HEK293 (cell line): Measurements from ENCODE around the gene WDFY2.

Source experiments
- CTCF ChIA-PET: fragments of 350-600 bp; formaldehyde crosslinking; extraction: SDS; loops from one replicate; lab custom pipeline; 2021; ENCODE audit warnings: antibody characterized with exemption; lab: Yijun Ruan, JAX
- POLR2A ChIA-PET: fragments of 300-600 bp; formaldehyde crosslinking; extraction: SDS; loops from one replicate; lab custom pipeline; 2020; ENCODE audit warnings: antibody characterized with exemption, inconsistent platforms; lab: Yijun Ruan, JAX
- H3K27ac ChIP-seq: fragments of 200-500 bp; sonication (Bioruptor generic); 2 replicates; pipeline ENCODE4 v1.5.1; 2014; ENCODE audit warnings: low read depth, low read length, control low read depth, inconsistent platforms; ENCODE audit errors: extremely low read depth
- H3K36me3 ChIP-seq, 2 experiments: fragments of 200-500 bp in 1 of 2; sonication (Bioruptor generic) in 1 of 2; 1 replicate in 1 of 2; 2 replicates in 1 of 2; pipeline ENCODE4 v1.5.1; 2014 to 2017; ENCODE audit warnings: inconsistent platforms in 2 of 2, low read length in 2 of 2; ENCODE audit not compliant: control insufficient read depth in 2 of 2, insufficient read depth in 1 of 2
- H3K4me1 ChIP-seq: fragments of 200-500 bp; sonication (Bioruptor generic); 2 replicates; pipeline ENCODE4 v1.5.1; 2014; ENCODE audit warnings: mild to moderate bottlenecking, low read length, inconsistent platforms; ENCODE audit not compliant: control insufficient read depth, insufficient read depth
- H3K4me3 ChIP-seq: 2 replicates; pipeline ENCODE4 v1.5.1; 2011; ENCODE audit warnings: low read depth, mild to moderate bottlenecking, control low read depth, low read length, moderate library complexity
- H3K9me3 ChIP-seq: fragments of 200-500 bp; sonication (Bioruptor generic); 2 replicates; pipeline ENCODE4 v1.5.1; 2014; ENCODE audit warnings: low read depth, low read length, inconsistent platforms; ENCODE audit not compliant: control insufficient read depth, insufficient read depth
- EGR2 ChIP-seq: fragments of 450-650 bp; formaldehyde crosslinking; IDR thresholded peaks from 2 replicates; pipeline ENCODE4 v1.5.1; 2016; ENCODE audit warnings: low read depth, missing biosample characterization, missing genetic modification characterization
- GLIS2 ChIP-seq: fragments of 450-650 bp; formaldehyde crosslinking; IDR thresholded peaks from 2 replicates; pipeline ENCODE4 v1.5.1; 2016; ENCODE audit warnings: missing biosample characterization, missing genetic modification characterization
- KLF16 ChIP-seq: fragments of 450-650 bp; formaldehyde crosslinking; IDR thresholded peaks from 2 replicates; pipeline ENCODE4 v1.5.1; 2017; ENCODE audit warnings: missing biosample characterization, missing genetic modification characterization
- MZF1 ChIP-seq: fragments of 450-650 bp; formaldehyde crosslinking; IDR thresholded peaks from 2 replicates; pipeline ENCODE4 v1.5.1; 2017; ENCODE audit warnings: missing biosample characterization, missing genetic modification characterization, borderline replicate concordance
- OSR2 ChIP-seq: fragments of 450-650 bp; formaldehyde crosslinking; IDR thresholded peaks from 2 replicates; pipeline ENCODE4 v1.5.1; 2016; ENCODE audit warnings: missing biosample characterization, missing genetic modification characterization
- ZNF112 ChIP-seq: fragments of 450-650 bp; formaldehyde crosslinking; IDR thresholded peaks from 2 replicates; pipeline ENCODE4 v1.5.0; 2017; ENCODE audit warnings: missing biosample characterization, missing genetic modification characterization
- ZNF114 ChIP-seq: fragments of 450-650 bp; formaldehyde crosslinking; IDR thresholded peaks from 2 replicates; pipeline ENCODE4 v1.5.0; 2017; ENCODE audit warnings: missing biosample characterization, missing genetic modification characterization
- ZNF138 ChIP-seq: fragments of 450-650 bp; formaldehyde crosslinking; IDR thresholded peaks from 2 replicates; pipeline ENCODE4 v1.5.1; 2016; ENCODE audit warnings: missing biosample characterization, missing genetic modification characterization, borderline replicate concordance
- ZNF140 ChIP-seq: fragments of 450-650 bp; formaldehyde crosslinking; IDR thresholded peaks from 2 replicates; pipeline ENCODE4 v1.5.1; 2016; ENCODE audit warnings: missing biosample characterization, missing genetic modification characterization
- ZNF16 ChIP-seq: fragments of 450-650 bp; formaldehyde crosslinking; IDR thresholded peaks from 2 replicates; pipeline ENCODE4 v1.5.1; 2016; ENCODE audit warnings: low read depth, missing biosample characterization, missing genetic modification characterization
- ZNF169 ChIP-seq: fragments of 450-650 bp; formaldehyde crosslinking; IDR thresholded peaks from 2 replicates; pipeline ENCODE4 v1.5.1; 2016; ENCODE audit warnings: missing biosample characterization, missing genetic modification characterization
- ZNF266 ChIP-seq: fragments of 450-650 bp; formaldehyde crosslinking; IDR thresholded peaks from 2 replicates; pipeline ENCODE4 v1.5.1; 2016; ENCODE audit warnings: missing biosample characterization, missing genetic modification characterization, low read depth
- ZNF433 ChIP-seq: fragments of 450-650 bp; formaldehyde crosslinking; IDR thresholded peaks from 2 replicates; pipeline ENCODE4 v1.5.1; 2016; ENCODE audit warnings: missing biosample characterization, missing genetic modification characterization, low read depth
- ZNF571 ChIP-seq: fragments of 450-650 bp; formaldehyde crosslinking; IDR thresholded peaks from 2 replicates; pipeline ENCODE4 v1.5.0; 2017; ENCODE audit warnings: missing biosample characterization, missing genetic modification characterization
- ZNF624 ChIP-seq: fragments of 450-650 bp; formaldehyde crosslinking; IDR thresholded peaks from 2 replicates; pipeline ENCODE4 v1.5.1; 2017; ENCODE audit warnings: missing biosample characterization, missing genetic modification characterization
- ZNF658 ChIP-seq: fragments of 450-650 bp; formaldehyde crosslinking; IDR thresholded peaks from 2 replicates; pipeline ENCODE4; 2016; ENCODE audit warnings: missing biosample characterization, missing genetic modification characterization
- ZNF76 ChIP-seq: fragments of 450-650 bp; formaldehyde crosslinking; IDR thresholded peaks from 2 replicates; pipeline ENCODE4; 2016; ENCODE audit warnings: low read depth, missing biosample characterization, missing genetic modification characterization, borderline replicate concordance
- ZNF792 ChIP-seq: fragments of 450-650 bp; formaldehyde crosslinking; IDR thresholded peaks from 2 replicates; pipeline ENCODE4 v1.5.1; 2016; ENCODE audit warnings: missing biosample characterization, missing genetic modification characterization
- TF ChIP-seq, protein P1 (sequence below): fragments of 450-650 bp; formaldehyde crosslinking; IDR thresholded peaks from 2 replicates; pipeline ENCODE4 v1.5.1; 2016; ENCODE audit warnings: missing biosample characterization, missing genetic modification characterization
- TF ChIP-seq, protein P2 (sequence below): fragments of 450-650 bp; formaldehyde crosslinking; IDR thresholded peaks from 2 replicates; pipeline ENCODE4 v1.5.1; 2016; ENCODE audit warnings: missing biosample characterization, missing genetic modification characterization
- TF ChIP-seq, protein P3 (sequence below): fragments of 450-650 bp; formaldehyde crosslinking; IDR thresholded peaks from 2 replicates; pipeline ENCODE4 v1.5.1; 2016; ENCODE audit warnings: missing biosample characterization, missing genetic modification characterization
- TF ChIP-seq, protein P4 (sequence below): fragments of 450-650 bp; formaldehyde crosslinking; conservative IDR thresholded peaks from 2 replicates; pipeline ENCODE4 v1.5.1; 2016; ENCODE audit warnings: low read depth, missing biosample characterization, missing genetic modification characterization

The WDFY2 gene

DNA sequence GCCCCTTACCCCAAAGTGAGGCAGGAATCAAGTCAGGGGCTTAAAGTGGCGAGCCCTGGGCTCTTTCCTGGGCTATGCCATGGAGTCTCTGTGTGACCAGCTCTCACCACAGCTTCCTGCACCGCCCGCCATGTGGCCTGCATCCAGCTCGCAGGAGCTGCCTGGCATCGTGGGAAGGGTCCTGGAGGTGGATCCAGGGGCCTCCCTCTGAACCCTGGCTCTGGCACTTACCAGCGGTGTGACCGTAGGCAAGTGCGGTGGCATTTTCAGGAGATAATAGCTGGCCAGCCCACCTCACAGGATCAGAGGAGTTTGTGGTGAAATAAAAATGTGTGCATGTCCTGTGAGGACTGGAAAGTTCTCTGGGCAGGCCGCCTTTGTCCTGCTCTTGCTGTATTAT is 193.7 kb downstream of the WDFY2 start:
- ChIA-PET CTCF (interaction anchor here (0.8 kb wide), 1 partner anchor 20 kb away, joined by 4 read pairs; no protein-coding TSS in a partner anchor), POLR2A (no interaction called here)

DNA sequence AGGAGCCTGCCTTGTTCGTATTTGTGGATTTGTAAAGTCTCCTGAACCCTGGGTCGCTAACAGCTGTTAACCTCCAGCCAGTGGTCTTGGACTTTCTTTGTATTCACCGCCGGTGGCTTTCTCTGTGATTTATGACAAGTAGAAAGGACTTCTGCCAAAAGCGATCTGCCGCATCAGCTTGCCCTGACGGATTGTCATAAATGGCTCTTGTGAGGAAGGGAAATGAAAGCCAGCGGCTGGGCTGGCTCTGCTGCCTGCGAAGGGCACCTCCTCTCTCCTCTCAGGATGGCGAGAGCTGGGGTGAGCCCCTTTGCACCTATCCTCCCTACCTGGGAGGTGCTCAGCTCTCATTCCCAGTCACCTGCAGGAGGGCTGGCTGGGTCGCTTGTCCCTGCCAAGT is 194.1 kb downstream of the WDFY2 start:
- TF ChIP-seq MZF1 (tag by site-specific recombination), result no peak
- TF ChIP-seq ZNF169, result no peak
- TF ChIP-seq ZNF76 (tag by site-specific recombination), result no peak
- TF ChIP-seq ZNF571, result no peak
- no peak for TF ChIP-seq ZNF114 (tag by site-specific recombination)
- no peak for TF ChIP-seq KLF16 (tag by site-specific recombination)
- TF ChIP-seq ZNF792 (tag by site-specific recombination), result no peak
- TF ChIP-seq OSR2 (tag by site-specific recombination), result no peak
- no peak for TF ChIP-seq ZNF624 (tag by site-specific recombination)
- TF ChIP-seq ZNF112, result no peak
- TF ChIP-seq, protein P1, sequence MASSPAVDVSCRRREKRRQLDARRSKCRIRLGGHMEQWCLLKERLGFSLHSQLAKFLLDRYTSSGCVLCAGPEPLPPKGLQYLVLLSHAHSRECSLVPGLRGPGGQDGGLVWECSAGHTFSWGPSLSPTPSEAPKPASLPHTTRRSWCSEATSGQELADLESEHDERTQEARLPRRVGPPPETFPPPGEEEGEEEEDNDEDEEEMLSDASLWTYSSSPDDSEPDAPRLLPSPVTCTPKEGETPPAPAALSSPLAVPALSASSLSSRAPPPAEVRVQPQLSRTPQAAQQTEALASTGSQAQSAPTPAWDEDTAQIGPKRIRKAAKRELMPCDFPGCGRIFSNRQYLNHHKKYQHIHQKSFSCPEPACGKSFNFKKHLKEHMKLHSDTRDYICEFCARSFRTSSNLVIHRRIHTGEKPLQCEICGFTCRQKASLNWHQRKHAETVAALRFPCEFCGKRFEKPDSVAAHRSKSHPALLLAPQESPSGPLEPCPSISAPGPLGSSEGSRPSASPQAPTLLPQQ, result no peak
- H3K27ac ChIP-seq, result no peak overlapping the region
- no peaks in the 10 kb centered on the region for H3K36me3 ChIP-seq
- no peaks in the 10 kb centered on the region for H3K4me1 ChIP-seq
- POLR2A ChIA-PET, result no interaction called here
- CTCF ChIA-PET, result interaction anchor here (0.8 kb wide), 1 partner anchor 19 kb away, joined by 4 read pairs; no protein-coding TSS in a partner anchor
- no peak overlapping the region for H3K4me3 ChIP-seq
- H3K9me3 ChIP-seq, result no peaks in the 10 kb centered on the region

More for the DNA sequence above, 193.7 kb downstream of the WDFY2 start:
- H3K4me3 ChIP-seq, result no peak overlapping the region
- no peak overlapping the region for H3K27ac ChIP-seq
- H3K4me1 ChIP-seq, result no peaks in the 10 kb centered on the region
- no peaks in the 10 kb centered on the region for H3K36me3 ChIP-seq
- TF ChIP-seq EGR2, result 0 out of 2 replicates have a peak, but pooled peaks have one; percentile 9
- TF ChIP-seq, protein P2, sequence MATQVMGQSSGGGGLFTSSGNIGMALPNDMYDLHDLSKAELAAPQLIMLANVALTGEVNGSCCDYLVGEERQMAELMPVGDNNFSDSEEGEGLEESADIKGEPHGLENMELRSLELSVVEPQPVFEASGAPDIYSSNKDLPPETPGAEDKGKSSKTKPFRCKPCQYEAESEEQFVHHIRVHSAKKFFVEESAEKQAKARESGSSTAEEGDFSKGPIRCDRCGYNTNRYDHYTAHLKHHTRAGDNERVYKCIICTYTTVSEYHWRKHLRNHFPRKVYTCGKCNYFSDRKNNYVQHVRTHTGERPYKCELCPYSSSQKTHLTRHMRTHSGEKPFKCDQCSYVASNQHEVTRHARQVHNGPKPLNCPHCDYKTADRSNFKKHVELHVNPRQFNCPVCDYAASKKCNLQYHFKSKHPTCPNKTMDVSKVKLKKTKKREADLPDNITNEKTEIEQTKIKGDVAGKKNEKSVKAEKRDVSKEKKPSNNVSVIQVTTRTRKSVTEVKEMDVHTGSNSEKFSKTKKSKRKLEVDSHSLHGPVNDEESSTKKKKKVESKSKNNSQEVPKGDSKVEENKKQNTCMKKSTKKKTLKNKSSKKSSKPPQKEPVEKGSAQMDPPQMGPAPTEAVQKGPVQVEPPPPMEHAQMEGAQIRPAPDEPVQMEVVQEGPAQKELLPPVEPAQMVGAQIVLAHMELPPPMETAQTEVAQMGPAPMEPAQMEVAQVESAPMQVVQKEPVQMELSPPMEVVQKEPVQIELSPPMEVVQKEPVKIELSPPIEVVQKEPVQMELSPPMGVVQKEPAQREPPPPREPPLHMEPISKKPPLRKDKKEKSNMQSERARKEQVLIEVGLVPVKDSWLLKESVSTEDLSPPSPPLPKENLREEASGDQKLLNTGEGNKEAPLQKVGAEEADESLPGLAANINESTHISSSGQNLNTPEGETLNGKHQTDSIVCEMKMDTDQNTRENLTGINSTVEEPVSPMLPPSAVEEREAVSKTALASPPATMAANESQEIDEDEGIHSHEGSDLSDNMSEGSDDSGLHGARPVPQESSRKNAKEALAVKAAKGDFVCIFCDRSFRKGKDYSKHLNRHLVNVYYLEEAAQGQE (tag by site-specific recombination), result no peak
- TF ChIP-seq ZNF433, result no peak
- TF ChIP-seq, protein P3, sequence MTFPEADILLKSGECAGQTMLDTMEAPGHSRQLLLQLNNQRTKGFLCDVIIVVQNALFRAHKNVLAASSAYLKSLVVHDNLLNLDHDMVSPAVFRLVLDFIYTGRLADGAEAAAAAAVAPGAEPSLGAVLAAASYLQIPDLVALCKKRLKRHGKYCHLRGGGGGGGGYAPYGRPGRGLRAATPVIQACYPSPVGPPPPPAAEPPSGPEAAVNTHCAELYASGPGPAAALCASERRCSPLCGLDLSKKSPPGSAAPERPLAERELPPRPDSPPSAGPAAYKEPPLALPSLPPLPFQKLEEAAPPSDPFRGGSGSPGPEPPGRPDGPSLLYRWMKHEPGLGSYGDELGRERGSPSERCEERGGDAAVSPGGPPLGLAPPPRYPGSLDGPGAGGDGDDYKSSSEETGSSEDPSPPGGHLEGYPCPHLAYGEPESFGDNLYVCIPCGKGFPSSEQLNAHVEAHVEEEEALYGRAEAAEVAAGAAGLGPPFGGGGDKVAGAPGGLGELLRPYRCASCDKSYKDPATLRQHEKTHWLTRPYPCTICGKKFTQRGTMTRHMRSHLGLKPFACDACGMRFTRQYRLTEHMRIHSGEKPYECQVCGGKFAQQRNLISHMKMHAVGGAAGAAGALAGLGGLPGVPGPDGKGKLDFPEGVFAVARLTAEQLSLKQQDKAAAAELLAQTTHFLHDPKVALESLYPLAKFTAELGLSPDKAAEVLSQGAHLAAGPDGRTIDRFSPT, result no peak
- H3K9me3 ChIP-seq, result no peaks in the 10 kb centered on the region

DNA sequence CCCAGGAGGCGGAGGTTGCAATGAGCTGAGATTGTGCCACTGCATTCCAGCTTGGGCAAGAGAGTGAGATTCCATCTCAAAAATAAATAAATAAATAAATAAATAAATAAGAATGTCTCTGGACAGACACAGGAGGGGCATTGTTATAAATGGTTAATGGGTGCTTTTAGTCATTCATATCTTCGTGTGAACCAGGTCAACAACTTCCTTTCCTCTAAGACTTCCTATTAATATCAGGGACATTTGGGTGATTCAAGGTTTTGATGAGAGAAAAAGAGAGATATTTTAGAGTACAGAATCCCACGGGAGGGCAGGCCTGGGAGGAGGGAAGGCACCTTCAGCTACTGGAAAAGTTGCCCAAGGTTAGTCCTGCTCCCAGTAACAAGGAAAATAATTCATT is 195.8 kb downstream of the WDFY2 start:
- Histone ChIP-seq H3K4me1 (no peaks in the 10 kb centered on the region), H3K4me3 (no peak overlapping the region), H3K9me3 (no peaks in the 10 kb centered on the region), H3K27ac (no peak overlapping the region), H3K36me3 (no peaks in the 10 kb centered on the region)
- POLR2A ChIA-PET, result interaction anchor here (0.6 to 1.0 kb wide), 2 partner anchors 151 to 327 kb away, joined by 3 to 4 read pairs; partner anchors contain the start of gene INTS6
- CTCF ChIA-PET, result no interaction called here
- TF ChIP-seq ZNF16 (tag by site-specific recombination), result no peak
- TF ChIP-seq ZNF266 (tag by site-specific recombination), result no peak
- TF ChIP-seq, protein P4, sequence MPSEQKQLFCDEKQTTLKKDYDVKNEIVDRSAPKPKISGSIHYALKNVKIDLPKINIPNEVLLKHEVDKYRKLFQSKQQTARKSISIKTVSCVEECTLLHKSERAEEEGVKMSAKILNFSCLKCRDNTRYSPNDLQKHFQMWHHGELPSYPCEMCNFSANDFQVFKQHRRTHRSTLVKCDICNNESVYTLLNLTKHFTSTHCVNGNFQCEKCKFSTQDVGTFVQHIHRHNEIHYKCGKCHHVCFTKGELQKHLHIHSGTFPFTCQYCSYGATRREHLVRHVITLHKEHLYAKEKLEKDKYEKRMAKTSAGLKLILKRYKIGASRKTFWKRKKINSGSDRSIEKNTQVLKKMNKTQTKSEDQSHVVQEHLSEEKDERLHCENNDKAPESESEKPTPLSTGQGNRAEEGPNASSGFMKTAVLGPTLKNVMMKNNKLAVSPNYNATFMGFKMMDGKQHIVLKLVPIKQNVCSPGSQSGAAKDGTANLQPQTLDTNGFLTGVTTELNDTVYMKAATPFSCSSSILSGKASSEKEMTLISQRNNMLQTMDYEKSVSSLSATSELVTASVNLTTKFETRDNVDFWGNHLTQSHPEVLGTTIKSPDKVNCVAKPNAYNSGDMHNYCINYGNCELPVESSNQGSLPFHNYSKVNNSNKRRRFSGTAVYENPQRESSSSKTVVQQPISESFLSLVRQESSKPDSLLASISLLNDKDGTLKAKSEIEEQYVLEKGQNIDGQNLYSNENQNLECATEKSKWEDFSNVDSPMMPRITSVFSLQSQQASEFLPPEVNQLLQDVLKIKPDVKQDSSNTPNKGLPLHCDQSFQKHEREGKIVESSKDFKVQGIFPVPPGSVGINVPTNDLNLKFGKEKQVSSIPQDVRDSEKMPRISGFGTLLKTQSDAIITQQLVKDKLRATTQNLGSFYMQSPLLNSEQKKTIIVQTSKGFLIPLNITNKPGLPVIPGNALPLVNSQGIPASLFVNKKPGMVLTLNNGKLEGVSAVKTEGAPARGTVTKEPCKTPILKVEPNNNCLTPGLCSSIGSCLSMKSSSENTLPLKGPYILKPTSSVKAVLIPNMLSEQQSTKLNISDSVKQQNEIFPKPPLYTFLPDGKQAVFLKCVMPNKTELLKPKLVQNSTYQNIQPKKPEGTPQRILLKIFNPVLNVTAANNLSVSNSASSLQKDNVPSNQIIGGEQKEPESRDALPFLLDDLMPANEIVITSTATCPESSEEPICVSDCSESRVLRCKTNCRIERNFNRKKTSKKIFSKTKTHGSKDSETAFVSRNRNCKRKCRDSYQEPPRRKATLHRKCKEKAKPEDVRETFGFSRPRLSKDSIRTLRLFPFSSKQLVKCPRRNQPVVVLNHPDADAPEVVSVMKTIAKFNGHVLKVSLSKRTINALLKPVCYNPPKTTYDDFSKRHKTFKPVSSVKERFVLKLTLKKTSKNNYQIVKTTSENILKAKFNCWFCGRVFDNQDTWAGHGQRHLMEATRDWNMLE, result no peak
- no peak for TF ChIP-seq GLIS2 (tag by site-specific recombination)
- no peak for TF ChIP-seq ZNF138 (tag by site-specific recombination)
- no peak for TF ChIP-seq ZNF140
- TF ChIP-seq ZNF658, result no peak
